Sigmoid colon (tissue), 7 donors: ENCODE measurements around the gene MEGF8. TPM values are rescaled to one million over a fixed set of nuclear protein-coding genes. Genes with fewer than 3 reads are reported as not detected.

ENCODE experiments used
- DNase-seq: peaks from one replicate; pipeline ENCODE4 v3.0.0-alpha.2; 2019
- H3K27ac ChIP-seq, 4 donors: fragments of 200-600 bp; sonication (generic); one replicate each; pipeline ENCODE4 v1.5.1; 2016 to 2019; ENCODE audit warnings: mild to moderate bottlenecking in 1 of 4
- H3K27me3 ChIP-seq, 3 donors: fragments of 200-600 bp; sonication (generic); one replicate each; pipeline ENCODE4 v1.5.1; 2019; ENCODE audit warnings: mild to moderate bottlenecking in 1 of 3
- H3K36me3 ChIP-seq, 4 donors: fragments of 200-600 bp; sonication (generic); one replicate each; pipeline ENCODE4 v1.5.1; 2016 to 2019
- H3K4me1 ChIP-seq, 4 donors: fragments of 200-600 bp; sonication (generic); one replicate each; pipeline ENCODE4 v1.5.1; 2017 to 2019
- H3K4me3 ChIP-seq, 4 donors: fragments of 200-600 bp; sonication (generic); one replicate each; pipeline ENCODE4 v1.5.1; 2017 to 2019; ENCODE audit warnings: mild to moderate bottlenecking in 2 of 4, moderate library complexity in 1 of 4
- H3K9me3 ChIP-seq, 4 donors: fragments of 200-600 bp in 3 of 4; sonication (generic) in 3 of 4; one replicate each; pipeline versions ENCODE4 v1.5.1 to v1.6.1; 2013 to 2019
- CTCF ChIP-seq, 4 experiments: fragments of 450-650 bp in 3 of 4; fragments of 200-600 bp in 1 of 4; IDR thresholded peaks; one replicate each; pipeline ENCODE4 v1.5.1; 2016 to 2019; ENCODE audit warnings: antibody characterized with exemption in 4 of 4, mild to moderate bottlenecking in 3 of 4, moderate library complexity in 2 of 4
- EP300 ChIP-seq, 4 donors: sonication (generic); formaldehyde crosslinking; IDR thresholded peaks; one replicate each; pipeline ENCODE4 v1.6.1; 2017; ENCODE audit warnings: antibody characterized with exemption in 4 of 4
- POLR2A ChIP-seq, 2 donors: fragments of 450-650 bp; IDR thresholded peaks; one replicate each; pipeline ENCODE4 v1.6.1; 2016; ENCODE audit warnings: antibody characterized with exemption in 2 of 2, mild to moderate bottlenecking in 2 of 2, moderate library complexity in 2 of 2
- POLR2AphosphoS5 ChIP-seq, 4 donors: sonication (generic); formaldehyde crosslinking; IDR thresholded peaks; one replicate each; pipeline ENCODE4 v1.6.1; 2017; ENCODE audit warnings: antibody characterized with exemption in 4 of 4
- WGBS, 2 donors: extraction: QIAGEN DNeasy Blood & Tissue Kit; methylation state at CpG; one replicate each; pipeline ENCODE4 v1.1.7; 2013; 5-methylcytosine and 5-hydroxymethylcytosine counted together
- intact Hi-C: fragments of 100-400 bp; cut with DNase I; formaldehyde crosslinking; loops from one replicate; pipeline ENCODE4 v1.15.1; 2023
- polyA plus RNA-seq, 3 donors: library from polyadenylated mRNA; stranded (reverse); fragments of 200-250 nt; gene quantifications; one replicate each; pipeline ENCODE4 v1.2.3, GENCODE V29; 2013
- total RNA-seq, 4 donors: library from RNA; depleted of rRNA; stranded (reverse); fragments of >200 nt; gene quantifications; one replicate each; pipeline ENCODE4 v1.1.0, GENCODE V29; 2016
- donor health status: healthy with polysubstance abuse.
- donor health status: Bipolar disorder and iron deficiency.
- donor health status: healthy.

MEGF8 gene
- total and polyA plus RNA-seq, 7 donors, result 1.8 to 21.6 (median 5.9) TPM

- no peak overlapping the region for H3K27ac ChIP-seq
- H3K36me3 ChIP-seq, result peaks cover 29 to 88% (median 73%) of the 10 kb centered on the region in 4 donors
- H3K9me3 ChIP-seq, result no peaks in the 10 kb centered on the region
- H3K4me1 ChIP-seq, result peaks cover 0 to 7% (median 5%) of the 10 kb centered on the region in 4 donors
- H3K4me3 ChIP-seq, result no peak overlapping the region
- 27 to 62% methylated on average over 9 of the region's 9 CpGs for WGBS, 2 donors
- TF ChIP-seq POLR2AphosphoS5 (IDR thresholded peaks at IDR 0.05) (no peak), POLR2A (IDR thresholded peaks at IDR 0.05) (no peak), CTCF (IDR thresholded peaks at IDR 0.05) (no peak), EP300 (IDR thresholded peaks at IDR 0.05) (no peak)
- no peak for DNase-seq
- intact Hi-C loops, result loop anchor here (10.0 kb wide), 1 partner anchor 157 kb away; the partner anchor contains the start of gene POU2F2
- H3K27me3 ChIP-seq, result no peaks in the 10 kb centered on the region
Measured at GRCh38 chr19:42291435-42291810, 34.0 kb upstream of the MEGF8 start.

- intact Hi-C loops, result loop anchor here (10.0 kb wide), 1 partner anchor 158 kb away; the partner anchor contains the start of gene POU2F2
- no peak for DNase-seq
- Histone ChIP-seq H3K27ac (no peak overlapping the region), H3K36me3 (peaks cover 29 to 85% (median 69%) of the 10 kb centered on the region in 4 donors), H3K9me3 (no peaks in the 10 kb centered on the region), H3K27me3 (no peaks in the 10 kb centered on the region), H3K4me1 (peaks cover 0 to 3% (median 0%) of the 10 kb centered on the region in 4 donors), H3K4me3 (no peak overlapping the region)
- WGBS, 2 donors, result 54 to 83% methylated on average over 27 of the region's 27 CpGs
- TF ChIP-seq EP300 (IDR thresholded peaks at IDR 0.05) (no peak), POLR2A (IDR thresholded peaks at IDR 0.05) (no peak), CTCF (IDR thresholded peaks at IDR 0.05) (no peak), POLR2AphosphoS5 (IDR thresholded peaks at IDR 0.05) (no peak)
Measured at GRCh38 chr19:42292042-42292960, 33.1 kb upstream of the MEGF8 start.

- Histone ChIP-seq H3K4me3 (no peak overlapping the region), H3K27me3 (no peaks in the 10 kb centered on the region), H3K27ac (no peak overlapping the region), H3K4me1 (peaks cover 0 to 3% (median 0%) of the 10 kb centered on the region in 4 donors), H3K36me3 (peaks cover 29 to 79% (median 63%) of the 10 kb centered on the region in 4 donors), H3K9me3 (no peaks in the 10 kb centered on the region)
- intact Hi-C loops, result loop anchor here (10.0 kb wide), 1 partner anchor 158 kb away; the partner anchor contains the start of gene POU2F2
- TF ChIP-seq CTCF (IDR thresholded peaks at IDR 0.05) (no peak), POLR2AphosphoS5 (IDR thresholded peaks at IDR 0.05) (no peak), POLR2A (IDR thresholded peaks at IDR 0.05) (no peak), EP300 (IDR thresholded peaks at IDR 0.05) (no peak)
- 92 to 94% methylated on average over 14 of the region's 14 CpGs for WGBS, 2 donors
- no peak for DNase-seq
Measured at GRCh38 chr19:42292963-42293362, 32.5 kb upstream of the MEGF8 start.

GRCh38 chr19:42293540-42293939 lies 31.9 kb upstream of the MEGF8 start:
- Histone ChIP-seq H3K4me3 (no peak overlapping the region), H3K27me3 (no peaks in the 10 kb centered on the region), H3K27ac (no peak overlapping the region), H3K4me1 (peaks cover 0 to 3% (median 0%) of the 10 kb centered on the region in 4 donors), H3K36me3 (peaks cover 29 to 73% (median 58%) of the 10 kb centered on the region in 4 donors), H3K9me3 (no peaks in the 10 kb centered on the region)
- DNase-seq, result no peak
- WGBS, 2 donors, result 89 to 92% methylated on average over 17 of the region's 17 CpGs
- intact Hi-C loops, result loop anchor here (10.0 kb wide), 1 partner anchor 159 kb away; the partner anchor contains the start of gene POU2F2
- no peak for TF ChIP-seq CTCF (IDR thresholded peaks at IDR 0.05)
- TF ChIP-seq EP300 (IDR thresholded peaks at IDR 0.05), result no peak
- no peak for TF ChIP-seq POLR2A (IDR thresholded peaks at IDR 0.05)
- no peak for TF ChIP-seq POLR2AphosphoS5 (IDR thresholded peaks at IDR 0.05)
